Iris pigment epithelial cell (primary cell): ENCODE results near the gene COL20A1.
A peak's percentile ranks its signal among the peaks of the same experiment; 100 is the strongest.

Experiments used
- DNase-seq: peaks from one replicate; pipeline ENCODE4 v3.0.0-alpha.2; 2011; ENCODE audit warnings: low read depth

Gene COL20A1

GRCh38 chr20:63309261-63310071, 16.5 kb downstream of the COL20A1 start:
- peak; percentile 23 for DNase-seq

- DNase-seq: no peak
Measured at GRCh38 chr20:63310265-63310991, 17.4 kb downstream of the COL20A1 start.

- no peak for DNase-seq
Measured at GRCh38 chr20:63311186-63311832, 18.3 kb downstream of the COL20A1 start.

GRCh38 chr20:63311833-63312243, 18.9 kb downstream of the COL20A1 start:
- DNase-seq: no peak

- no peak for DNase-seq
Measured at GRCh38 chr20:63312273-63312672, 19.3 kb downstream of the COL20A1 start.

GRCh38 chr20:63312690-63313348, 19.8 kb downstream of the COL20A1 start:
- no peak for DNase-seq

GRCh38 chr20:63313349-63314014, 20.5 kb downstream of the COL20A1 start:
- no peak for DNase-seq

GRCh38 chr20:63314015-63314471, 21.1 kb downstream of the COL20A1 start:
- no peak for DNase-seq

- DNase-seq: no peak
Measured at GRCh38 chr20:63314566-63315239, 21.7 kb downstream of the COL20A1 start.

GRCh38 chr20:63315240-63315689, 22.3 kb downstream of the COL20A1 start:
- no peak for DNase-seq

GRCh38 chr20:63315731-63316491, 22.9 kb downstream of the COL20A1 start:
- DNase-seq: no peak

- DNase-seq: no peak
Measured at GRCh38 chr20:63316502-63316921, 23.5 kb downstream of the COL20A1 start.

- DNase-seq: no peak
Measured at GRCh38 chr20:63317061-63317460, 24.1 kb downstream of the COL20A1 start.

GRCh38 chr20:63317601-63318291, 24.8 kb downstream of the COL20A1 start:
- DNase-seq: no peak

GRCh38 chr20:63318391-63319163, 25.6 kb downstream of the COL20A1 start:
- DNase-seq: no peak

- no peak for DNase-seq
Measured at GRCh38 chr20:63319164-63320040, 26.4 kb downstream of the COL20A1 start.

GRCh38 chr20:63320041-63320511, 27.1 kb downstream of the COL20A1 start:
- DNase-seq: no peak
